Mucosa of descending colon (tissue), 3 donors: Measurements from ENCODE around the gene L3MBTL3. TPM values are rescaled to one million over a fixed set of nuclear protein-coding genes. Genes with fewer than 3 reads are reported as not detected.
A peak's percentile ranks its signal among the peaks of the same experiment; 100 is the strongest.

Source experiments
- ATAC-seq: fragments of 200-7000 bp; cut with Tn5 transposase; one replicate; pipeline ENCODE4 v1.9.1; 2020; ENCODE audit warnings: mild to moderate bottlenecking, moderate library complexity
- DNase-seq, 3 donors: peaks; one replicate each; pipeline ENCODE4 v3.0.0-alpha.2; 2020
- H3K36me3 ChIP-seq: fragments of 200-600 bp; one replicate; pipeline ENCODE4 v1.8.0; 2021; ENCODE audit warnings: low read depth, mild to moderate bottlenecking
- H3K4me1 ChIP-seq: fragments of 200-600 bp; one replicate; pipeline ENCODE4 v1.8.0; 2021; ENCODE audit warnings: low read depth, mild to moderate bottlenecking
- H3K4me3 ChIP-seq: fragments of 200-600 bp; one replicate; pipeline ENCODE4 v1.8.0; 2021; ENCODE audit warnings: mild to moderate bottlenecking
- H3K9me3 ChIP-seq: fragments of 200-600 bp; one replicate; pipeline ENCODE4 v1.8.0; 2021; ENCODE audit warnings: mild to moderate bottlenecking
- CTCF ChIP-seq: fragments of 200-600 bp; IDR thresholded peaks from one replicate; pipeline ENCODE4 v1.8.0; 2022; ENCODE audit warnings: antibody characterized with exemption, mild to moderate bottlenecking
- intact Hi-C, 2 donors: fragments of 100-400 bp; cut with DNase I in 1 of 2; cut with micrococcal nuclease in 1 of 2; formaldehyde crosslinking; loops; one replicate each; pipeline versions ENCODE4 v1.11.0 to v1.11.1; 2022; cut with DNase I, micrococcal nuclease
- long read RNA-seq, 2 donors: library from polyadenylated mRNA; unstranded; transcript quantifications; one replicate each; pipeline ENCODE4 v2.0.0, GENCODE V29; 2019 to 2021
- total RNA-seq, 3 donors: library from RNA; stranded (reverse); fragmentation: NEBNext Ultra II Directional in 2 of 3; extraction: Animal tissue kit (Norgen Biotek cat#: 25700) in 2 of 3; gene quantifications; one replicate each; pipeline versions ENCODE4 v1.2.1 to v1.2.4, GENCODE V29; 2021 to 2023
- donor health status: DM: no; HTN: no; CAD: no; lungs with moderate emphysema.
- donor health status: DM: no; HTN: no; CAD: no.
- donor health status: DM: no; HTN: yes; CAD: no.

L3MBTL3 gene
- total RNA-seq, result 10 to 100 TPM in 2 of 3 donors, 1 to 10 TPM in 1; 9.2 to 13.0 (median 11.1) TPM
- long read RNA-seq, donor 1, partial matches to known transcripts, result 0 of 1 reads
- long read RNA-seq, donor 1, other reads (novel, unspliced or antisense), result 1 of 1 reads
- long read RNA-seq, donor 2, partial matches to known transcripts, result 2 of 2 reads
- long read RNA-seq, donor 2, other reads (novel, unspliced or antisense), result 0 of 2 reads

- peaks cover 4% of the 10 kb centered on the region for H3K4me1 ChIP-seq
- no peaks in the 10 kb centered on the region for H3K9me3 ChIP-seq
- H3K36me3 ChIP-seq, result no peaks in the 10 kb centered on the region
- ATAC-seq (peak; percentile 88), DNase-seq (peak; percentile 90 to 93 (median 93))
- intact Hi-C loops, result no loop called here
- H3K4me3 ChIP-seq, result peak within 1 kb of the TSS; percentile 61
- TF ChIP-seq CTCF, result no peak
These were observed at the start of gene L3MBTL3 for GRCh38 chr6:130018292-130018743. L3MBTL3 (plus strand) TSS chr6:130018581; CDS start chr6:130042700, 24,119 bp downstream.

- intact Hi-C loops, result no loop called here
- no peak for TF ChIP-seq CTCF
- Histone ChIP-seq H3K36me3 (no peaks in the 10 kb centered on the region), H3K4me3 (no peak overlapping the region), H3K9me3 (no peaks in the 10 kb centered on the region), H3K4me1 (no peaks in the 10 kb centered on the region)
- DNase-seq, result no peak
- no peak for ATAC-seq
These were observed 49.3 kb upstream of the L3MBTL3 start for GRCh38 chr6:129969064-129969463.

GRCh38 chr6:129976110-129976509, 42.3 kb upstream of the L3MBTL3 start:
- DNase-seq (no peak), ATAC-seq (no peak)
- no peak overlapping the region for H3K4me3 ChIP-seq
- intact Hi-C loops, result no loop called here
- no peaks in the 10 kb centered on the region for H3K4me1 ChIP-seq
- no peak for TF ChIP-seq CTCF
- peaks cover 3% of the 10 kb centered on the region for H3K9me3 ChIP-seq
- no peaks in the 10 kb centered on the region for H3K36me3 ChIP-seq

GRCh38 chr6:129978148-129978916, 40.0 kb upstream of the L3MBTL3 start:
- ATAC-seq (no peak), DNase-seq (no peak)
- Histone ChIP-seq H3K4me1 (no peaks in the 10 kb centered on the region), H3K36me3 (no peaks in the 10 kb centered on the region), H3K9me3 (peaks cover 3% of the 10 kb centered on the region), H3K4me3 (no peak overlapping the region)
- TF ChIP-seq CTCF, result no peak
- intact Hi-C loops, result no loop called here

- TF ChIP-seq CTCF, result no peak
- intact Hi-C loops, result no loop called here
These were observed 37.6 kb upstream of the L3MBTL3 start for GRCh38 chr6:129980821-129981220.

More at GRCh38 chr6:129980821-129981220, 37.6 kb upstream of the L3MBTL3 start:
- DNase-seq, result no peak
- Histone ChIP-seq H3K4me1 (no peaks in the 10 kb centered on the region), H3K4me3 (no peak overlapping the region), H3K36me3 (no peaks in the 10 kb centered on the region), H3K9me3 (peaks cover 3% of the 10 kb centered on the region)
- no peak for ATAC-seq
